GM18519 (cell line): ENCODE measurements around the gene TNIP3.
"Not testable (repeated sequence)": the region's sequence is repeated elsewhere in the genome, so short reads cannot be mapped to it uniquely, and the experiment has no call there.

ENCODE experiments used
- ATAC-seq: cut with Tn5 transposase; IDR thresholded peaks from one replicate; pipeline ENCODE4 v1.9.1; 2021; ENCODE audit warnings: mild to moderate bottlenecking, moderate library complexity; ENCODE audit not compliant: unreplicated experiment, low FRiP score

The TNIP3 gene

DNA sequence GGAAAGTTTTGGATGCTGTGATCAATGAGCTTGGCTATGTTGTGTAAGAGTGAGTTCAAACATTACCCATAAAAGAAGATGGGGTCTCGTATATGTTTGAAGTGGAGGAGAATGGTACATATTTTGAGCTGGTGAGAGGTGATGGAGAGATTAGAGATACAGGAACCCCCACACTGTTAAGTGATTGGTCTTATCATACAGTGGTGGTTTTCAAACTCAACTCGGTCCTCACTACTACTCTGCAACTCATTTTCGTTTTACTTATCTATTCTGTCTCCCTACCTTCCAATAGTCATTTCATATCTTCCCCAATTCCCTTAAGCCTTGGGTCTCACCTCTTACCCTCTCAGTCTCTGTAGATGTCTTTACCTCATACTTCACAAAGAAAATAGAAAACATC lies 16.4 kb upstream of the TNIP3 start:
- no peak for ATAC-seq

DNA sequence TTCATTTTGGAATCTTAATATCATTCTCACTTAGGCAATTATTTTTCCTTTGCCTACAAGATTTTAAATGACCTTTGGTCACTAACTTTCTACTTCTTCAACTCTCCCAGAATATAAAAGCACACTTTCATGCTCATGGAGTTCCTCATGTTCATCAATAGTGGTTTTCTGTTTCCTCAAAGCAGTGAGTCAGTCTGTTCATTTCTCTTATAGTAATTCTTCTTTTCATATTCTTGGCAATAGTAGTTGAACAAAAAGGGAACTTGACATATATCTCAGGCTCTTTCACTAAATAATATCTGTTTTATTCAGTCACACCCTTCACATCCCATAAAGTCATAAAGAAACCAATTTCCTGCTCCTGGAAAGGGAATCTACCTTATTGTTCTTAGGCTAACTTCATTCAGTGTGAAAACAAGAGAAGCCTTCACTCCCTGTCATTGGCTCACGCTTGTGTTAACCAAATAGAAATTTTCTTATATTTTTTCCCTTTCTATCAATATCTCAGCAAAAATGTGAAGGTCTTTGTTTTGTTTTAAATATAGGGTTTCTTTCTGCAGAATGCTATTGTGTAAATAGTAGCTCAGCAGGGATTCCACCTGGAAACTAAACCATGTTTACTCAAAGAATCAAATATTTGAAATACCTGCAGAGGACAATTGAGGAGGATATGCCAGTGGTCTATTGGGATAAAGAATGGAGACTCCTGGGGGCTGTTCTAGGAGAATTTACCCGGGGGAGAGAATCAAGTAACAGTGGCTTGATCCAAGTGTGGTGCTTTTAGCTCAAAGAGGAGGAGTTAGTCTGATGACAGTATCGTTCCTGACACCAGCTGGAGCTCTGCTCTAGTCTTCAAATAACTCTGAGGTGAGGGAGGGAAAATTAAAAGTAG lies 13.4 kb upstream of the TNIP3 start:
- no peak for ATAC-seq

DNA sequence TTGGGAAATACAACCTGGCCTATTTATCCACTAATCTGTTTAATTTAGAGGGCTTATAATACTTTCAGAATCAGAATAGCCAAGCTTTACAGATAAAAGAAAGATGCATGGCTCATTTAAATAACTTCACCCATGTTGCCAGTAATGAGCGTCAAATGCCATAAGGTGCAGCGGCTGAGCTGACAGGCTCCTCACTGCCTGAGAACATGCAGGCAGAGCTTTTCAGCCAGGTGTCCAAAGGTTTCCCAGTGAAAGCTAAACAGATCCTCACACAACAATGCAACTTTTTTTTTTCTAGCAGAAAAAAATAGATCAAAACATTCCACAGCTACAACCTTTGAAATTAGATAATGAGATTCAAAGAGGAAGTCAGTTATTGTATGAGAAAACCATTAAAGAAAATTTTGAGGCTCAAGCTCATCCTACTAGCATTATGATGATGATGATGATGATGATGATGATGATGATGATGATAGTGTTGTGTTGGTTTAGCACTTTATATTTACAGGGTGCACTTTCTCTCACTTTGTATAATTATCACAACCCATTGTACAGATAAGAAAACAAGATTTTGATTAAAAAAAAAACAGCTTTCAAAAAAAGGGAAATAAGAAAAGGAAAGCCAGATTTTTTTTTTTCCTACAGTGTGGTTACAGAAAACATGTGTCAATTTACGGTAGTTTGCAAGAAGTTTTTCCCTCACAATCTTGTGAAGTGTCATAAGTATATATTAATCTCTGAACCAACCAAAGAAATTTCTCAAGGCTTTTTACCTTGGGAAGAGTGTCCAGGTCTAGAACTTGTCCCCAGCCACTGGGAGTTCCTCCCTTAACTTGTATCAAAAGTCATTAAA lies 12.2 kb upstream of the TNIP3 start:
- ATAC-seq = no peak

DNA sequence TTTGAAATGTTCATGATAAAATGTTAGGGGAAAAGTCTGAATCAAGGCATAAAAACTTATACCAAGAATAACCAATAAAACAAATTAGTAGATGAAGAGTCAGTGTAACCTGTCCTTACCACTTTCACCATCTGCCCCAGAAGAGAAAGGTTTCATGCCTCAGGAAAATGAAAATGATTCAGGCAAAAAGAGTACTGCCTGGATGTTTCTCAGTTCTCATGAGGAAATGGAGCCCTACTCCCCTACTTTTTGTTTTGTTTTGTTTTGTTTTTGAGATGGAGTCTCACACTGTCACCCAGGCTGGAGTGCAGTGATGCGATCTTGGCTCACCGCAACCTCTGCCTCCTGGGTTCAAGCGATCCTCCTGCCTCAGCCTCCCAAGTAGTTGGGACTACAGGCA lies 7.4 kb upstream of the TNIP3 start:
- not testable (repeated sequence) for ATAC-seq

DNA sequence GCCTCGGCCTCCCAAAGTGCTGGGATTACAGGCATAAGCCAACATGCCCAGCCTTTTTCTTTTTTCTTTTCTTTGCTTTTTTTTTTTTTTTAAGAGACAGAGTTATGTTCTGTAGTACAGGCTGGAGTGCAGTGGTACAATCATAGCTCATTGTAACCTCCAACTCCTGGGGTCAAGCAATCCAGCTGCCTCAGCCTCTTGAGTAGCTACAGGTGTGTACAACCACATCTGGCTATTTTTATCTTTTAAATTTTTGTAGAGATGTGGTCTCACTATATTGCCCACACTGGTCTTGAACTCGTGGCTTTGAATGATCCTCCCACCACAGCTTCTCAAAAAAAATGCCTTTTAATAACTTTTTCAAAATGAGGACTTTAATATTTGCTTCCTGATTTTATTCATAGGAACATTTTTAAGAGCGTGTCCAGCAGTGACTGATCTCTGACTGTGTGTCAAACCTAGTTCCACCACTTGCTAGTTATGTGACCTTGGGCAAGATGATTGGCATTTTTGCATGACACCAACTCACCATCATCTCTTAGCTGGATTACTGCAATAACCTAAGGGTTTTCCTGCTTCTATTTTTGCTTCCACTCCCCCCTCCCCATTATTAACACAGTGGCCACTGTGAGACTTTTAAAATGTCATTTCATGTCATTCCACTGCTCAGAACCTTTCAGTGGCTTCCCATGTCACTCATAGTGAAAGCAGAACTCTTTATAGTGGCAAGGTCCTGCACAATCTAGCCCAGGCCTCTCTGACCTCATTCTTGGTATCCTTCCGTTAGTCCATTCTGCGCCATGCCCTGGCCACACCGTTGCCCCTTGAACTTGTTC lies 4.5 kb upstream of the TNIP3 start:
- ATAC-seq = no peak

DNA sequence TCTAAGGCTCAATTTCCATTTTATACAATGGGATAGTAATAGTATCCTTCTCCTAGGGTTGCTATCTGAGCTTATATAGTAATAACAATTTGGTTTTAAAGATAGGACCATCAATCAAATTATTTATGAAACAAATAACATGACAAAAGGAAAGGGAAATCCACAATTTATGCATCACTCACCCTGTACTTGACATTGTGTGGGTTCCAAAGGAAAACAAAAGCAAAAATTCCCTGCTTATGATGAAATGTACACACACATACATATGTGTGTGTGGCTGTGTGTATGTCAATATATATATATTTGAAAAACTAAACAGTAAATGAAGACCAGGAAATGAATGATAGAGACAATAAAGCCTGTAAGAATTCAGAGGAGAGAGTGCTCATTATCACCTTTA lies 2.9 kb upstream of the TNIP3 start:
- no peak for ATAC-seq

DNA sequence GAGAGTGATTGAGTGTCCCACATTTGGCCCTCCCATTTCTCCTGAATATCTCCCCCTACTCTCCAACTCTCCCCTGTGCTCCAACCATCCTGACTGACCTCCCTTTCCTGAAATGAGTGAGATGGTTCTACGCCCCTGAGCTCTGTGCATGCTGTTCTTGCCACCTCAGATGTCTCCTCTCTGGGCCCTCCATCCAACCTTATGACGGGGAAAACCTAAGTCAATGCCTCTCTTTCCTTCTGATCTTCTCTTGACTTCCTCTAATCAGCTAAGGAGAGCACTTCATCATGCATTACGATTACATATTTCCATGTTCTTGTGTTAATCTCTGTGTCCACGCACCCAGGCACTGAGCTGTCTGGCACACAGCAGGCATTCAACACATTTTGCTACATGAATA lies 1.1 kb upstream of the TNIP3 start:
- no peak for ATAC-seq

DNA sequence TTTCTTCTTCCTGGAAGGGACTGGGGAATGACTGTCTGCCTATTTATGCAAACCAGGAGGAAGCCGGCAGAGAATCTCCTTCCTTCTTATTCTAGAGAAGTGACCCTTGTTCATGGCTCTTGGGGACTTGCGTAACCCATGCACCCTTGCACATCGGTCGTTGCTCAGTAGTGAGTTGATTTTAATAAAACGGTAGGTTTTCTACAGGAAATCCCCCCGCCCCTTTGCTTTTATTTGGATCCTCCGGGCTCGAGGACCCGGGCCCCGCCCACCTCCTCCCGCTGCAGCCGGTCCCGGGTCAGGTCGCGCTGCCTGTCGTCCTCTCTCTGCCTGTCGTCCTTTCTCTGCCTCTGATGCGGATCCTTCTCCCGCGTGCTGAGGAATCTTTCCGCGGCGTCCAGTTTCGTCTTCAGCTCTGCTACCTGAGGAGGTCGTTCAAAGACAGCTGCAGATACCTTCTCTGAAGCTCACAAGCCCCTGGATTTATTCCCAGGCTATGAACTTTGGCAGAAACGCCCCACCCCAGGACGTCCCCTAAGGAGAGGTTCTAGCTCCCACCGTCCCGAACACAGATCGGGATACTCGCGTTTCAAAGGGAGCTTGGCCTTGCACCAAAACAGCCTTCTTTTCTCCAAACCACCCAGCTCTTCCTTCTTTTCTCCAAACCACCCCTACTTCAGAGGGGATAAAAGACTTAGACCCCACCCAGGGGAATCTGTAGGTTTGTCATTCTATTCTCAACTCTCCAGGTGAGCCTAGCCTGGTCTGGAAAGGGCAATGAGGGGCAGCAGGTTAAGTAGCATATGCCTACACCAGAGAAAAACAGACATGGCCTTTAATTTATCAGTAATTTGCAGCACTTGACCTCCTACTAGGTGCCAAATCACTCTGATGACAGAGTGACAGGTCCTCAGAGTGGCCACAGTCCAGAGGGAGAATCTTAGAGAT lies 7.0 kb downstream of the TNIP3 start:
- no peak for ATAC-seq

DNA sequence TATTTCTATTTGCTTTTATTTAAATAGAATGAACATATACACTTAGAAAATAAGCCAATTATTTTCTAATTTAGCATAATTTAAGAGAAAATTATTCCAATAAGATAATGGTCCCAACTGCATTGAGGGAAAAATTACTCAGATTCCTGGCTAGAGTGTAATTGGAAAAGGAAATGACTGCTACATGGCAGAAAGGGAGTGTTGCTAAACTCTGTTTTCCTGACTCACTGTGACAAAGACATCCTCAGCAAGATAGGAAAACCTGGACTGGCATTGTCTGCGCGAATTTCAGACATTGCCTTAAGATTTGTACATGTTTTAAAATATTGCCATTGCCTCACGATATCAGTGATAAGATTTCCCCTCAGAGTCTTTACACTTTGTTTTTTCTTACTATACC lies 8.2 kb downstream of the TNIP3 start:
- ATAC-seq = no peak

DNA sequence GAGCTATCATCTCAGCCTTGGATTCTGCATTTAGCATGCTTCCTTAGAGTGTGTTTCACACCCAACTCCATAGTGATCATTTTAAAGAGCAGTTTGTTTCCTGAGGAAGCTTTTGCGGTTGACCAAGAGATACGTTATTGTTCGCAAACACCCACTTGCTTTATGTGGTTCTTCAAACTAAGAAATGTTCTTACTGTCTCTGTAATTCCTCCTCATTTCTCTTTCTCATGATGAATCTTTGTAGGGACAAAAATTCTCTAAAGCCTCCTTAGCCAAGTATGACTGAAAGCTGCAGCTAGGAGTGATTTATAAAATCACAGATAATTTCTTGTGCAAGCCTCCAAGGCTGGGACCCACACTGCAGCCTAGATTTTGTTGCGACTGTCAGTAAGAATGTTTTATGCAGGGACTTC lies 10.0 kb downstream of the TNIP3 start:
- peak; percentile 40 for ATAC-seq

DNA sequence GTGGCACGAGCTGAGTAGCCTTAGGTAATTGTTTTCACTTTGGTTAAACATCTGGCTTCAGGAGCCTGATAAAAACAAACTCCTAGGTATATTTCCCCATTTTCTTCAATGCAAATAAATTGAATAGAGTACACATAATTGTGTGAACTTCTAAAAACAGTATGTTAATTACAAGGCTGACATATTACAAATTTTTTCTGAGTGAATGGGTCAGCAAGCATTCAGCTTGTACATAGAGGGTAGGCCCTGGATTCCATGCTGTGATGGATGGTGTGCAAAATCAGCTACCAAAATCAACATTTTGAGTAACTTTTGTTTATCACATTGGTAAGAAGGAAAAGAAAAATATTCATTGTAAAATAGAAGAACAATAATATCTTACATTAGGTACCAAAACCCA lies 12.2 kb downstream of the TNIP3 start:
- no peak for ATAC-seq

DNA sequence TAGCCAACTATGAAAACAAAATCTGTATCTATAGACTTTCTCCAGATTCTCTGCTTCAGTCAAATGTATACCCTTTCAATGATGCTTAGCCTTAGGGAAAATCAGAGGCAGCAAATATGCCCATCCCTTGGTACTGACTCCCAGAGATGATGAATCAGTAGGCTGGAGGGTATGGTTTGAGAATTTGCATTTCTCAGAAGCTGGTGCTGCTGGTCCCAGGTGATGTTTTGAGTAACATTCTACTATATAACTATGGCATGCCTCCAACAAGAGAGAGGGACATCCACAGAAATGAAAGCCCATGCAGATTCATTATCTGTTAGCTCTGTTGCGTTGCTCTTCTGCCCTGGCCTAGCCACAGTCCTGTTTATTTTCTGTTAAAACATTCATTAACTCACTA lies 13.6 kb downstream of the TNIP3 start:
- ATAC-seq = no peak

DNA sequence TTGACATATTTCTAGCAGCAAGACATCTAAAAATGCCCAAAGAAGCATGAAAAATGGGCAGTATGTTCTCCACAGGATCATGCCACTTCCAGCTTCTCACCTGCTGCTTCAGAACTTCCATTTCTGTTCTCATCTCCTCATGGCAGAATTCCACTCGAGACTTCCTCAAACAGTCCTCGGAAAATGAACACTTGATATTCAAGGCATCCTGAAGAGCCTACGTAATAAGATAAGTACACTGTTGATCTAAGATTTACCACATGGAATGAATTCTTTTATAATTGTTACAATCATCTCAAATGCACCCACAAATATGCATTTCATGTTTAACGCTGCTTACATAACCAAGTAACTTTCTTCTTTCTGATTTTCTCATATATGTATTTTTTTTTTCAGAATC lies 14.1 kb downstream of the TNIP3 start:
- no peak for ATAC-seq

DNA sequence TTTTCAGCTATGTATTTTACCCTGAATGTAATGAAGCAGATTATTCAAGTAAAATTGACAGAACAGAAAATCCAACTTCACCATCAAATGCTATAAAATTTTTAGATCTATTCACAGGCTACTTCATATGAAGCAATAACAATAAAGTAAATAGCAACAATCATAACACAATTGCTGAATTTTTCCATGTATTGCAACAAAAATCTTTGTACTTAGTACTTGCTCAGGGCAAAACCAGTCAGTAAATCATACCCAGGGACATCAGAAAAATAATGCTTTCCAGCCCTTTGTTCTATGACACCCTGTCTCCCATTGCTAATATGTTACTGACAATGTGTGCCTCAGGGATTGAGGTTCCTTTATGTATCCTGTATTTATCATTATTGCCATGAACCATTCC lies 15.5 kb downstream of the TNIP3 start:
- no peak for ATAC-seq

DNA sequence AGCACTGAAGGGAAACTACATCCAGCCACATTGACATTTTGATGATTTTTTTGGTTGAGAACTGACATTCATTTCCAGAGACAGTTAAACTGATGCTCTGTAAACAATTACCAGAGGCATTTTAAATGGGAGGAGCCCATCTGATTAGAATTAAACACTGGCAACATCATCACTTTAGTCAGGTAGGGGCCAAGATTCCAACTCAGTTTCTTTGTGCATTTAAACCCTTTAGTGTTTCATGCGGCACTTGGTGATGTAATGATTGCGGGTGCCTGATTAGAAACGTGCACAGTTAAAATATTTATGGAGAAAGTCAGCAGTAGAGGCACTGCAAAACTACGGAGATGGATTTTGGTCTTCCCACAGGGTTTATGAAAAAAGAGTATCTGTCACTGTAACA lies 16.1 kb downstream of the TNIP3 start:
- ATAC-seq = no peak

DNA sequence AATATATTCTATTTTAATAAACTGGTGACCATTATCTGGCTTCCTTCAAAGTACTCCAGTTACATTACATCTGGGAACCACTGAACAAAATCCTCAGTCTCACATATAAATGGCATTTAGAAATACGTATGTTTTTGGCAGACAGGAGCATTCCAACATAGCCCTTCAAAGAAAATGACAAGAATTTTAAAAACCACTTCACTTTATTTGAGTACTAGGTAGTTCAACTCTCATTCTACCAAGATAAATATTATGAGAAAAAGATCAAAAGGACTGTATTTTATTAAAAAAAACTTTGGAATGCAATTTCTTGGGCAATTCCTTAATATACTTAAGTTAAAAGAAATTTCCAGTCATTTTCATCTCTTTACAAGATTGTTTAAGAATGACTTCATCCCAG lies 17.6 kb downstream of the TNIP3 start:
- ATAC-seq = no peak

DNA sequence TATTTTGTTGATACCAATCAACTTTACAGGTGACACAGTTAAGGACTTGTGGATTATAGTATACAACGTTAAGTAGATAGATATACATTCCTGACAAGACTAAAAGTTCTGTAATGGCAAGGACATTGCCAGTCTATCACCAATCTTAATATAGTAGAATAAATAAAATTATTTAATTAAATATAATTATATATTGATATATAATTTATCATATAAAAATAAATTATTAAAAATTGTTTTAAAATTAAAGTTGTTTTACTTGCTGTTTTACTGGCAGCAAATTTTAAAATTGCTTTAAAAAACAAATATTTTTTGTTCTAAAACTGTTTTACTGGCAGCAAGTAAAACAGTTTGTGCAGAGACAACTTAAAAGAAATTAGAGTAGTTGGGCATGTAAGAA lies 18.7 kb downstream of the TNIP3 start:
- no peak for ATAC-seq

DNA sequence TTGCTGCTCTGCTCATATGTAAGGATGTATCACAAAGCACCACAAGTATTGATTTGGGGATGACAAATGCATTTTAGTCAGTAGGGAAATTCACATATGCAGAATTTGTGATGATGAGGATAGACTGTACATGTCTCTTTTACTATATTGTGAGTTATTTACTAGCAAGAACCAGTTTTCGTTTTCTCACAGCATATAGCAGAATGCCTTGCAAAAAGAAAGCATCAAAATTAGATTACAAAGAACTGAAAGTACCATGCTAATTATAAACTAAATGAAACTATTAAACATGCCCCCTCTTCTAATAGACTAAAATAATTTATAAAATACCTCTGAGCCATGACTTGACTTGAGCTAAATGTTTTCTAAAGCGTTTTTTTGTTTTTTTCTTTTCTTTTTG lies 20.1 kb downstream of the TNIP3 start:
- no peak for ATAC-seq

DNA sequence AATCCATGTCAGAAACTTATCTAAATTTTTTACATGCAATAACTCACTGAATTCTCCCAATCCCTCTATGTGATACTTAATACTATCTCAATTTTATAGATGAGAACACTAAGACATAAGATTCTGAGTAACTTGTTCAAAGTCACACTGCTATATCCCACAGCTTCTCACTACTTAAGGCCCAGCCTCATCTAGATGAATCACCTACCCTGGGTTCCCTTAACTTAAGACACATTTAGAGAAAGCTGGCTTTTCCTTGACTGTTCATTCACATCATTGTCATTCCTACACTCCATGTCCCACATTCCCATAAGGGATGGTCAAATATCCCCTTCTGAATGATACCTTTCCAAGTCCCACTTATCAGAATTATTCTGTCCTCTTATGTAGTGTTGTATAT lies 21.0 kb downstream of the TNIP3 start:
- no peak for ATAC-seq
